ENCODE results near the gene B4GALNT2.
"Not testable (repeated sequence)": the region's sequence is repeated elsewhere in the genome, so short reads cannot be mapped to it uniquely, and the experiment has no call there.

B4GALNT2 gene

DNA sequence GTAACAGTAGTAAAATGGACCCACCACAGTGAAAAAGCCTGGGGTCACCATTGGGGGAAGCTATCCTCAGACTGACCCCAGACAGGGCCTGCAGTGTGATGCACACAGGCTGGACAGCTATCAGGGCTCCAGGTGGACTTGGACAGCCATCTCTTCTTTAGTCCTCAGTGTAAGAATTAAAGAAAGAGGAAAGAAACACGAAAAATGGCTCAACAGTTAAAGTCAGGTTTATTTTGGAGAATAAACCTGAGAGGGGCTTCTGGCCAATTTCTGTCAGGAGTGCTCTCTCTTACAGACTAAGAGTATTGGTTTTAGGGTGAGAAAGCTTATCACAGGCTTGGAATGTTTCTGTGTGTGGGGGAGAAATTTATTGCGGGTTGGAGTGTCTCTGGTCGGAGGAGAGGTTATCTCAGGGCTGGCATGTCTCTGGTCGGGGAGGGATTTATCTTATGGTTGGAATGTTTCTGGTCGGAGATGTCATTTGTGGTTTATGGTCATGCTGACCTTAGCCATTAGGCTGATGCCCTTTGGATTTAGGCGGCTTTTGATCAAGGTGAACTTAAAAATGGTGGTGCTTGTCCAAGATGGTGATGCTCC is 10.8 kb upstream of the B4GALNT2 start:
- DNase-seq (ENCODE audit: low spot score): no peak

DNA sequence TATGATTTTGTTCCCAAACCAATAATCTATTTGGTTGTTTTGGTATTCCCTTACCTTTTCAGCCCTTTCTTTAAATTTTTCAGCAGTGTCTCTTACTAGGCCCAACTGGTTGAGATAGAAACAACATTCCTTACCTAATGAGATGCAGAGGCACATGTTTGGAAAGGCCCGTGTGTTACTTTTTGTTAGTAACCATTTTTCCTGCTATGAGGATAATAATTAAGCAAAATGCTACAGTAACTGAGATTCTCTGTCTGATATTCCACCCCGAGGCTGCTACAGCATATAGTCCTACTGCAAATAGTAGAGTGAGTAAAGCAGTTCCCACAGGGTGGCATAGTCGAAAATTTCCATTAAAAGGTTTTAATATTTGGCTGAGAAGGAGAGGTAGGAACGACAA is 10.0 kb upstream of the B4GALNT2 start:
- DNase-seq (ENCODE audit: low spot score): no peak

DNA sequence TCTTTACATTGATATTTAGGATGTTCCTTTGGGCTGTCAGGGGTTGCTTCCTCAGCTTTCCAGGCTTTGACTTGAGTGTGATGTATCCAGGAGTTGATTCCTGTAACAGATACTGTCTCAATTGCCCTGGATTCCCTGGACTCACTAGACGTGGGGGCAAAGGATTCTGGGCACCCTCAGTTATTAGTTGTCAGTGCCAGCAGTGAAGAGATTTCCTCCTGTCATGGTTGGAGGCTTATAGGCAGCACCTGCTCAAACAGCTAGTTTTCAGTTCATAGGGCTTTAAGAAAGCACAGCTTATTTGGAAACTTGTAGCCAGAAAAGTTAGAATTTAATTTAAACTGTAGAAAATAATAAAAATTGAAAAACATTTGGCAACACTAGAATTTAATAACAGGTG is 9.5 kb upstream of the B4GALNT2 start:
- DNase-seq (ENCODE audit: low spot score): no peak

DNA sequence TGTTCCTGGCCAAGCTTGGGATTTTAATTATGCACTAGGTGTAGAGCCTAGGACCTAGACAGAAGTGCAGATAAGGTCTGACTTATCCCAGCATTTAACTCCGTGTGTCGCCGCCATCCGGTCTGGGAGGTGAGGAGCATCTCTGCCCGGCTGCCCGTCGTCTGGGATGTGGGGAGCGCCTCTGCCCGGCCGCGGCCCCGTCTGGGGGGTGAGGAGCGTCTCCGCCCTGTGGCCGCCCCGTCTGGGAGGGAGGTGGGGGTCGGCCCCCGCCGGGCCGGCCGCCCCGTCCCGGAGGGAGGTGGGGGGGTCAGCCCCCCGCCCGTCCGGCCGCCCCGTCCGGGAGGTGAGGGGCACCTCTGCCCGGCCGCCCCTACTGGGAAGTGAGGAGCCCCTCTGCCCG is 7.1 kb upstream of the B4GALNT2 start:
- DNase-seq (ENCODE audit: low spot score): no peak

DNA sequence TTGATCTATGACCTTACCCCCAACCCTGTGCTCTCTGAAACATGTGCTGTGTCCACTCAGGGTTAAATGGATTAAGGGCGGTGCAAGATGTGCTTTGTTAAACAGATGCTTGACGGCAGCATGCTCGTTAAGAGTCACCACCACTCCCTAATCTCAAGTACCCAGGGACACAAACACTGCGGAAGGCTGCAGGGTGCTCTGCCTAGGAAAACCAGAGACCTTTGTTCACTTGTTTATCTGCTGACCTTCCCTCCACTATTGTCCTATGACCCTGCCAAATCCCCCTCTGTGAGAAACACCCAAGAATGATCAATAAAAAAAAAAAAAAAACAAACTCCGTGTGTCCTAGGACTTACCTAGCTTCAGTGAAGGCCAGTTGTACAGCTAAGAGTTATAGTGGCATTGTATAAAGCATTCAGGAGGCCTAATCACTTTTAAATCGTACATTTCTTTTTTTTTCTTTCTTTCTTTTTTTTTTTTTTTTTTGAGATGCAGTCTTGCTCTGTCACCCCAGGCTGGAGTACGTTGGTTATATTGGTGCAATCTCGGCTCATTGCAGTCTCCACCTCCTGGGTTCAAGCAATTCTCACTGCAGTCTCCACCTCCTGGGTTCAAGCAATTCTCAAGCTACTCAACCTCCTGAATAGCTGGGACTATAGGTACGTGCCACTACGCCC is 6.2 kb upstream of the B4GALNT2 start:
- not testable (repeated sequence) for DNase-seq (ENCODE audit: low spot score)

DNA sequence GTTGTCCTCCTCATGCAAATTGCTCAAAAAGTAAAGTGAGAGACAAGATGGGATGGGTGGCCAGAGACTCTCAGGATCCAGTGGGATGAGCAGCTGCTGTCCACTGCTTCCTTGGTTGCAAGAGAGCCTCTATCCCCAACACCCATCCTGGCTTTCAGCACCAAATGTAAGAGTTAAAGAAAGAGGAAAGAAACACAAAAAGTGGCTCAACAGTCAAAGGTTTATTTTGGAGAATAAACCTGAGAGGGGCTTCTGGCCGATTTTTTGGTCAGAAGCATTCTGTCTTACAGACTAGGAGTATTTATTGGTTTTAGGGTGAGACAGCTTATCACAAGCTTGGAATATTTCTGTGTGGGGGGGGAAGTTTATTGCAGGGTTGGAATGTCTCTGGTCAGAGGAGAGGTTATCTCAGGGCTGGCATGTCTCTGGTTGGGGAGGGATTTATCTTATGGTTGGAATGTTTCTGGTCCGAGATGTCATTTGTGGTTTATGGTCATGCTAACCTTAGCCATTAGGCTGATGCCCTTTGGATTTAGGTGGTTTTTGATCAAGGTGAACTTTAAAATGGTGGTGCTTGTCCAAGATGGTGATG is 3.1 kb upstream of the B4GALNT2 start:
- not testable (repeated sequence) for DNase-seq (ENCODE audit: low spot score)

DNA sequence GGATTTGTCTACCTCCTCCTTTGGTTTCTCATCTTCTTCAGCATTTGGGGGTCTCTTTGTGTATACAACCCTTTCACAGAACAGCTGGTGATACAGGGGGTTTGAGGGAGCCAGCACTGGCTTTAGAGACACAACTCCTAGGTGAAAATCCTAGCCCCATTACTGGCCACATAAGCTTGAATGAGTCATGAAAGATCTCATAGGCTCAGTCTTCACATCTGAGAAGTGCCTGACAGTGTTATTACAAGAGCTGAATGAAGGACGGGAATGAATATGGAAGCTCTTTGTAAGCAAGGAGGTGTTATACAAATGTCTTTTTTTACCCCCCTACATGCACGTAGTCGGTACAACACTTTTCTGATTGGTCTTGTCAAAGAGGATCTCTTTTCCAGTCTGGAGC is 1.7 kb upstream of the B4GALNT2 start:
- DNase-seq (ENCODE audit: low spot score): no peak

DNA sequence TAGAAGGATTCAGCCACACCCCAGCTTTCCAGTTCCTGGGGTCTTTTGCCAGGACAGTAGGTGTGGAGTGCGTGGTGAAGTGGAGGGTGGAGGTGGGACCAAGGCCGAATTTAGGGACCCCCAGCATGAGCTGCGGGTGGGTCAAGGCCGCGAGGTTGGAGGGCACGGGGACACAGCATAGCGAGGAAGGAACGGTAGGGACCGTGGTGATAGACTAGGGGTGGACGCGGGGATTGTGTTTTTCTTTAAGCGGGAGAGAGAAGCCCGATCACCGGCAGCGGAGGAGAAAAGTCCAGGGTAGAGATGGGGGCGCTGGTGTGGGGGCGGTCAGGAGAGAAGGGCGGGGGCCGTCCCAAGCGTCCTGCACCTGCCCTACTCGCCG is 261 bp upstream of the B4GALNT2 start:
- peak; percentile 49 for DNase-seq (ENCODE audit: low spot score)

DNA sequence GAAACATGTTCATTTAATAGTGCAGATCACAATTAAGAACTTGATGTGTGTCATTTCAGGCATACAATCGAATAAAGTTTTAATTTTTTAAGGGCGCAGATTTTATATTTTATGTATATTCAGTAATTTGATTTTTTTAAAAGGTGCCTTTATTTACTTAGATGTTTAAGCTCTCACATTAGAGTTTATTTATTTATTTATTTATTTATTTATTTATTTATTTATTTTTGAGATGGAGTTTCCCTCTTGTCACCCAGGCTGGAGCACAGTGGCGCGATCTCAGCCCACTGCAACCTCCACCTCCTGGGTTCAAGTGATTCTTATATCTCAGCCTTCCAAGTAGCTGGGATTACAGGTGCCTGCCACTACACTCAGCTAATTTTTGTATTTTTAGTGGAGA is 3.8 kb downstream of the B4GALNT2 start:
- no peak for DNase-seq (ENCODE audit: low spot score)

DNA sequence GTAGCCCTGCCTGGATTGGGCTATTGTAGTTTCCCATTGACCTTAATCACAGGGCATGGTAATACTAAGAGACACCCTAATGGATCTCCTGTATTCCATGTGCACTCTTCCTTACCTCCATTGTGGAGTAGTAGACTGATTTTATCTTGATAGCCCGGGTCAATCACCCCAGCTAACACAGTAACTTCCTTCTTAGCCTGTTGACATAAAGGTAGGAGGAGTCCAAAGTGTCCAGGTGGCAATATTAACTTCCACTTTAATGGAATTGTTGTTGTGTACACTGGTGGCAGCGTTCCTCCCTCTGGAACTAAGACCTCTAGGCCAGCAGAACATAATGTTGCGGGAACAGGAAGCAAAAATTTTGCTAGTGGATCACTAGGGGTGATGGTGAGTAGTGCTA is 13.1 kb downstream of the B4GALNT2 start:
- DNase-seq (ENCODE audit: low spot score): not testable (repeated sequence)

DNA sequence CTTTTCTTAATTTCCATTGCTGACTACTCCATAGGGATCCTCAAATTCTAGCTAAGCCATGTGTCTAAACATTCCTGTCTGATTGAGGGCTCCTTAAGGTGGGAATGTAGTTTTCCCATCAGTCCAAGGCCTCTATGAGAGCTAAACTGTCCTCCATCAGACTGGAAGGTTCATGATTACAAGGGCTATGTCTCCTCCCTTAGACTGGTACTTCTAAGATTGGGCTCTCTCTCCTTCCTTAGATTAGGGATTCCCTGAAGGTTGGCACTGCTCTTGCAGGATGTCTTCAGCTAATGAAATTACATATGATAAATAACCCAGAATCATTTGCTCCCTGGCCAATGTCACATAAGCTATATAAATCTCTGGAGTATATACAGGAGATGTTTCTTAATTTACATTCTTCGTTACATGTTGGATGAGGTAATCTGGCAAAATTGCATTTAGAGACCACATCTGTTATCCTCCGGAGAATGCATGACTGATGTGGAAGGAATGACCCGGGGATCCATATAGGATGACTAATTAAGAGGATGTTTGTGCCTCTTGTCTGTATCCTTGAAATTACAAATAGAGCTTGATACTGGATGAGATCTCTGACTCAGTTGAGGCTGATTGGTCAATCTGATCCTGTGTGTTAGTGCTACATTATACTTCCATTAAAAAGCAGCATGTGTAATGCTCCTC is 14.2 kb downstream of the B4GALNT2 start:
- no peak for DNase-seq (ENCODE audit: low spot score)

DNA sequence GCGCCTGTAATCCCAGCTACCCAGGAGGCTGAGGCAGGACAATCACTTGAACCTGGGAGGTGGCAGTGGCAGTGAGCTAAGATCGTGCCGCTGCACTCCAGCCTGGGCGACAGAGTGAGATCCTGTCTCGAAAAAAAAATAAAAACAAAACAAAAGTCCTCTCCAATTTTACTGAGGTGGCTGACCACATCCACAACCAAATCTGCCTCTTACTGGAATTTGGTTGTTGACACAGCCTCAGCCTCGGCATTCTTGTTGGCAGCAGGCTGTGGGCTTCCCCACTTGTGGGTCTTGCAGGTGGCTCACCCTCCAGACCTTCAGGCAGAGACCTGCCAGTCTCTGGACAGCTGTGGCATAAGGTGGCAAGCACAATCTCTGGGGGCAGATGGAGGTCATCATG is 15.6 kb downstream of the B4GALNT2 start:
- no peak for DNase-seq (ENCODE audit: low spot score)

DNA sequence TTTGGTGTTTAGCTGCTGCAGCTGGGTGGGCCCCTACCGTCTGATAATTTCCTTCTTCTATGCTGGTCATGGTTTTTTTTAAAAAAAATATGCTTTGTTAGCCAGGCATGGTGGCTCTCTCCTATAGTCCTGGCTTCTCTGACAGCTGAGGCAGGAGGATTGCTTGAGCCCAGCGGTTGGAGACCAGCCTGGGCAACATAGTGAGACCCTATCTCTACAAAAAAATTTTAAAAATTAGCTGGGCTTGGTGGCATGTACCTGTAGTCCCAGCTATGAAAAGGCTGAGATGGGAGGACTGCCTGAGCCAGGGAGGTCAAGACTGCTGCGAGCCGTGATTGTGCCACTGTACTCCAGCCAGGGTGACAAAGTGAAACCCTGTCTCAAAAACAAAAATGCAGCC is 19.4 kb downstream of the B4GALNT2 start:
- DNase-seq (ENCODE audit: low spot score): no peak

DNA sequence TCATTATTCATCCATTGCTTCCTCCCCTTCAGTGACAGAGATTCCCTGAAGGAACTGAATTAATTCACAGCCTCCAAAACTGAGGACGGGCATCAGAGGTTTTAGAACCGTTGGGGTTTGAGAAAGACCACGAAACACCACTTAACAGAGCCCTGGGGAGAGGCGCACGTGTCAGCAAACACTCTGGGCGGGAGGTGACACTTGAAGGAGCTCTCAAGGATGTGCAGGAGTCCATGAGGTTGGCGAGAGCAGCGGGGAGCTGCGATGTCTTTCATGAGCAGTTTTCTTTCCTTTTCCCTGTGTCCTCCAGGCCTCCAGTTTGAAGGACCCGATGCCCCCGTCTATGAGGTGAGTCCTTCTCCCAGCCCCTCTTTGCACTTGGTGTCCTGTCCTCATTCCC is 23.7 kb downstream of the B4GALNT2 start:
- no peak for DNase-seq (ENCODE audit: low spot score)

DNA sequence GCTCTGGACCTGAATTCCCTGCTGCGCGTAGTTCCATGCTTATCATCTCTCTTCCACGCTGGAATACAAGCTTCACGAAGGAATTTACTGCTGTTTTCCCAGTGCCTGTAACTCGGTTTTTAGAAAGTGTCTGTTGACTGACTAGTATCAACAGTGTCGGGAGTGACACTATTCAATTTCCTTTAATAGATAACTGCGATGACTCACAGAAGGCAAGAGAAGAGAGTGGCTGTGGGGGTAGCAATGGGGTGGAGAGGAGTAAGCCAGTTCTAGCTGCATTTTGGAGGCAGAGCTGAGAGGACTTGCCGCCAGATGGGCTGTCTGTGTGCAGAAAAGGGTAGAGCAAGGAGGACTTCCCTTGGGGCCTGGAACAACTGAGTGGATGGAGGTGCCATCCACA is 25.2 kb downstream of the B4GALNT2 start:
- no peak for DNase-seq (ENCODE audit: low spot score)

DNA sequence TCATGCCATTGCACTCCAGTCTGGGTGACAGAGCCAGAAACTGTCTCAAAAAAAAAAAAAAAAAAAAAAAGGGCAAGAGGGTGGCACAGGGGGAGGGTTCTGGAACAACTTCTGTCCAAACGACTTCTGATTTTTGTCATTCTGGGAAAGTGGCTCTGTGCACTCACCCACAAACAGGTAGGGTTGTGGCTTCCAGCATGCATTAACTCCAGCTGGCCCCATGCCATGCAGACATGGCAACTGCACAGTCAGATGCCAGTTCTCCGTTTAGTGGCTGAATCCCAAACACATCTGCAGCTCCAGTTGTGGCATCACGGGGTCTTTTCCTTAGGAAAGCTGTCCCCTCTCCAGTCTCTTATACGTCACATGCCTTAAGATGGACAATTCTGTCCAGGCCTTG is 30.3 kb downstream of the B4GALNT2 start:
- DNase-seq (ENCODE audit: low spot score): no peak

DNA sequence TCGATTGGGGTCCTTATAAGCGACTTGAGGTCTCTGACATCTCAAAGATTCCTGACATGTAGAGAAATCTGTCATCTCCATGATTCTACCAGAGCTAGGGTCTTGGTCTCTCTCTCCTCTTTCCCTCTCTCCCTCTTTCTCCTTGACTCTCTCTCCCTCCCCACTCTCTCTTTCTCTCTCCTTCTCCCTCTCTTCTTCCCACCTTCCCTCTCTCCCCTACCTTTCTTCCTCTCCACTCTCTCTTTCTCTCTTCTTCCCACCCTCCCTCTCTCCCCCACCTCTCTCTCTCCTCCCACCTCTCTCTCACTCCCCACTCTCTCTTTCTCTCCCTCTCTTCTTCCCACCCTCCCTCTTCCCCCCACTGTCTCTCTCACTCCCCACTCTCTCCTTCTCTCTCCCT is 32.6 kb downstream of the B4GALNT2 start:
- no peak for DNase-seq (ENCODE audit: low spot score)

DNA sequence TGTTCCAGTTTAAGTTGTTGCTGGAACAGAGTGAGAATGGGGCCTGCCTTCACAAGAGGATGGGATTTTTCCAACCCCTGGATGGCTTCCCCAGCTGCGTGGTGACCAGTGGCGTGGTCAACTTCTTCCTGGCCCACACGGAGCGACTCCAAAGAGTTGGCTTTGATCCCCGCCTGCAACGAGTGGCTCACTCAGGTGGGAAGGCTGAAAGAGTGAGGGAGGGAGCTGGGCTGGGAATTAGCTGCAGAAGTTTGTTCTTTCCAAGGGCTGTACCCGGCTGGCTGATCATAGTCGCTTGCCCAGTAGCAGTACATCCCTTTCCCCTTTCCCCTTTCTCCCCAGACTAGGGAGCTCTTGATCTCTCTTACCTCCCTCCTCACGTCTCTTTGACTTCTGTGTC is 36.1 kb downstream of the B4GALNT2 start:
- DNase-seq (ENCODE audit: low spot score): no peak

DNA sequence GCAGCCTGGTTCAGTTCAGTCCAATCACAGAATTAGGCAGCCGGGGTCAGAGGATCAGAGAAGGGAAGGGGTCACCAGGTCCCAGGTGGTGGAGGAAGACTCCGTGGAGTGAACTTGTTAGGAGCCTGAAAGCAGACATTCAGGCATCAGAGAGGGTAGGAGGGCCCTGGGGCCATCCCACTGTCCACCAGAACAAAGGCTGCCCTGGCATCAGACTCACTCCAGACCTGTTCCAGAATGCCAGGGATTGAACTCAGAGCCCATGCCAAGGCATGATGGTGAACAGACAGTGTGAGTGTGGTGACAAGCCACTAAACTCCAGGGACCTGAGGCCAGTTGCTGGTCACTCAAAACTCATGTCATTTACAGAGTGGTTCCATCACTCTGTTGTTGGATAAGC is 37.6 kb downstream of the B4GALNT2 start:
- DNase-seq (ENCODE audit: low spot score): no peak

DNA sequence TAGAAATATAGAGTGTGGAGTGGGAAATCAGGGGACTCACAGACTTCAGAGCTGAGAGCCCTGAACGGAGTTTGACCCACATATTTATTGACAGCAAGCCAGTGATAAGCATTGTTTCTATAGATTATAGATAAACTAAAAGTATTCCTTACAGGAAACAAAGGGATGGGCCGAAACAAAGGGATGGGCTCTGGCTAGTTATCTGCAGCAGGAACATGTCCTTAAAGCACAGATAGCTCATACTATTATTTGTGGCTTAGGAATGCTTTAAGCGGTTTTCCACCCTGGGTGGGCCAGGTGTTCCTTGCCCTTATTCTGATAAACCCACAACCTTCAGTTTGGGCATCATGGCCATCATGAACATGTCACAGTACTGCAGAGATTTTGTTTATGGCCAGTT is 38.1 kb downstream of the B4GALNT2 start:
- not testable (repeated sequence) for DNase-seq (ENCODE audit: low spot score)

DNA sequence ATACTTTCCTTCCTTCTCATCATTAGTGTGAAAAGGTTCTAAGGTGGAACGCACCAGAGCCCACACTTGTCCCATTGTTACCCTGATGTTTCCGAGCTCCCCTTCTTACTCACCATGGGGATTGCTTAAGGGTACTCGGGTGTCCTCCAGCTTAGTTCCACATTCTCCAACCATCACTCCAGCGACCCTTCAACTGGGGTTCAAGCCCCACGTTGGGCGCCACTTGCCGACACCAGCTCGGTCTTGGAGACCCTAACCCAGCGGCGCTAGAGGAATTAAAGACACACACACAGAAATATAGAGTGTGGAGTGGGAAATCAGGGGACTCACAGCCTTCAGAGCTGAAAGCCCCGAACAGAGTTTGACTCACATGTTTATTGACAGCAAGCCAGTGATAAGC is 43.4 kb downstream of the B4GALNT2 start:
- not testable (repeated sequence) for DNase-seq (ENCODE audit: low spot score)

DNA sequence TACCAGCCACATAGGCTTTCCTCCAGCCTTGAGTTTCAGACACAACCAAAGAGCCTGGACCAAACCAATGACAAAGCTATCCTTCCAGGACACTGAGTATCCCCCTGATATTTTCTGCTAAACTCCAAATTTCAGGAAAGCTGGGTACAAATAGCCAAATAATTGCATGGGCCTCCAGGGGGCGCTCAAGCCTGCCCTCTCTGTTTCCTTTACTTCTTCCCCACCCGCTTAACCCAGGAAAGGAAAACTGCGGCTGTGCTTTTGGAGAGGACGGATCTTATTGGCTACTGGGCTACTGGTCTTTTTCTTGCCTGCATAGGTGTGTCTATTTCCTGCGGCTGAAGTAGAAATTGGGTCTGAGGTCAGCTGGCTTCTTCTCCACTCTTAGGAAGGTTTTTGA is 47.7 kb downstream of the B4GALNT2 start:
- peak; percentile 65 for DNase-seq (ENCODE audit: low spot score)

DNA sequence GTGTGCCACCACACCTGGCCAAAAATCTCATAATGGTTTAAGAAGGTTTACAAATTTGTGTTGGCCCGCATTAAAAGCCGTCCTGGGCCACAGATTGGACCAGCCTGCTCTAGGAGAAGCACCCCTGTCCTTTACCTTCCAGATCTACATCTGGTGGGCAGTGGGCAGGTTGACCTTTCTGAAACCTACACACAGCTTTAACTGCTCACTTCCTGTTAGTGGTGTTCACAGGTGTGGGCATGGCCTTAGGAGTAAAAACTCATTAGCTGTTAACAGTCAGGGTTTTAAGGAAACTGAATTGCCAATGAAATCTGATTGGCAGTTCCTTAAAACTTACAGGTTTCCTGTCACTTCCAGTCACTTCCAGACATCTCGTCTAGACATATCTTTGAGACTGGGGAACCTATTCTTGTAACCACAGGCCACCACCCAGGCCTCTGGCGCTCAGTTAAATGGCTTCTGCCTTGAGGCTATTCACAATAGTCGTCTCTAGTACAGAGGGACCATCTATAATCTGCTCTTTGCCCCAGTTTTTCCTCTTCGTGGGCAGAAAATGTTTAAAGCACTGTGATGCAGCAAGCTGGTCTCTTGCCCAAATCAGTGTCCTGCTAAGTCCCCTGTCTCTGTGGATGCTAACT is 48.5 kb downstream of the B4GALNT2 start:
- DNase-seq (ENCODE audit: low spot score): no peak
